ENCODE results near the gene MYLK4. TPM values are rescaled to one million over a fixed set of nuclear protein-coding genes. Genes with fewer than 3 reads are reported as not detected.

MYLK4 gene
- total and polyA plus RNA-seq, 2 donors (not counting 3 experiments of a cell fraction or from before 2014, with no cell fraction given): 0.41 to 0.62 TPM

DNA sequence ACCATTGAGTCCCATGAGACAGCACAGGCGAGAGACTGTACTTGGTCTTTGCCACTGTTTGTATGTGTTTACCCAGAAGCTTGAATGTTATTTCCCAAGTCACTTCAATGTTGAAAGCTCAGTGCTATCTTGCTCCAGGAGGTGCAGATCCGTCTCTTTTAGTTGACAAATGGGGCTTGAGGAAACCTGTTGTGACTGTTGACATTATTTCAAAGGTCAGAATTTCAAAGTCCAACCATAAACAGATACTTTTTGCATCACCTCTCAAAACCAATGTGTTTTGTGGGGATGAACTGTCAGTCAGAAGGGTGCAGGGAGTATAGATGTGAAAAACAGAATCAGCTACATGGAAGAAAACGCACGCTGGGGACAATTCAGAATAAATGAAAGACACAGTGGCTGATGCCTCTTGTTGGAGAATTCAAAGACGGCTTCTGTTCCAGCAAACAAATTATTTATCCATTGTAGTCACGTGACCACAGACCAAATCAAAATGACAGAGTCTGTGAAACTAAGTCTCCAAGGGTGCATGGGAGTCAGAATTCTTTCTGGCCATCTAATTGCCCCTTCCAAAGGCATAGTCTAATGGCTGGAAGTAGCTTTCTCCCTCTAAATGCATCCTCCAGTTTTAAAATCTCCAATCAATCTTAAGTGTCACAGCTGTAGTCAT lies 83.7 kb downstream of the MYLK4 start:
- FAIRE-seq (no peak), DNase-seq (ENCODE audit: low read depth, low spot score) (no peak)
- no peaks in the 10 kb centered on the region for H3K9me3 ChIP-seq (replicated peaks; ENCODE audit: control insufficient read depth, insufficient read depth, low read length)
- no peak for TF ChIP-seq POLR2A (IDR thresholded peaks at IDR 0.05; ENCODE audit: low read depth, low read length)
- no peak for TF ChIP-seq GATA2 (IDR thresholded peaks at IDR 0.05; ENCODE audit: insufficient read depth, insufficient read length, low read depth, low read length)
- TF ChIP-seq, protein P1, sequence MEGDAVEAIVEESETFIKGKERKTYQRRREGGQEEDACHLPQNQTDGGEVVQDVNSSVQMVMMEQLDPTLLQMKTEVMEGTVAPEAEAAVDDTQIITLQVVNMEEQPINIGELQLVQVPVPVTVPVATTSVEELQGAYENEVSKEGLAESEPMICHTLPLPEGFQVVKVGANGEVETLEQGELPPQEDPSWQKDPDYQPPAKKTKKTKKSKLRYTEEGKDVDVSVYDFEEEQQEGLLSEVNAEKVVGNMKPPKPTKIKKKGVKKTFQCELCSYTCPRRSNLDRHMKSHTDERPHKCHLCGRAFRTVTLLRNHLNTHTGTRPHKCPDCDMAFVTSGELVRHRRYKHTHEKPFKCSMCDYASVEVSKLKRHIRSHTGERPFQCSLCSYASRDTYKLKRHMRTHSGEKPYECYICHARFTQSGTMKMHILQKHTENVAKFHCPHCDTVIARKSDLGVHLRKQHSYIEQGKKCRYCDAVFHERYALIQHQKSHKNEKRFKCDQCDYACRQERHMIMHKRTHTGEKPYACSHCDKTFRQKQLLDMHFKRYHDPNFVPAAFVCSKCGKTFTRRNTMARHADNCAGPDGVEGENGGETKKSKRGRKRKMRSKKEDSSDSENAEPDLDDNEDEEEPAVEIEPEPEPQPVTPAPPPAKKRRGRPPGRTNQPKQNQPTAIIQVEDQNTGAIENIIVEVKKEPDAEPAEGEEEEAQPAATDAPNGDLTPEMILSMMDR (IDR thresholded peaks at IDR 0.05; ENCODE audit: extremely low read depth in 1 of 2, insufficient read depth in 1 of 2, low read depth in 1 of 2, low read length in 2 of 2): no peak
- no peak for TF ChIP-seq JUN (IDR thresholded peaks at IDR 0.05; ENCODE audit: borderline replicate concordance, insufficient read depth, insufficient read length, low read depth)
- TF ChIP-seq FOS (IDR thresholded peaks at IDR 0.05; ENCODE audit: borderline replicate concordance, insufficient read depth, low read length): no peak
- TF ChIP-seq, protein P2, sequence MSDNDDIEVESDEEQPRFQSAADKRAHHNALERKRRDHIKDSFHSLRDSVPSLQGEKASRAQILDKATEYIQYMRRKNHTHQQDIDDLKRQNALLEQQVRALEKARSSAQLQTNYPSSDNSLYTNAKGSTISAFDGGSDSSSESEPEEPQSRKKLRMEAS (IDR thresholded peaks at IDR 0.05; ENCODE audit: insufficient read depth, insufficient read length): no peak
- TF ChIP-seq MYC (IDR thresholded peaks at IDR 0.05; ENCODE audit: low read depth, low read length): no peak
- TF ChIP-seq POLR2AphosphoS5 (IDR thresholded peaks at IDR 0.05; ENCODE audit: insufficient read depth, low read depth, low read length): no peak
- no peak for TF ChIP-seq EZH2 (IDR thresholded peaks at IDR 0.05; ENCODE audit: borderline replicate concordance, low read depth, low read length, severe bottlenecking)
- no peaks in the 10 kb centered on the region for H4K20me1 ChIP-seq (replicated peaks; ENCODE audit: control insufficient read depth, extremely low read depth, insufficient read depth, low read length)
- no TSS peak for BruUV-seq (replicated peaks)
- intact Hi-C loops (cut with micrococcal nuclease): no loop called here
- no peaks in the 10 kb centered on the region for H3K9me1 ChIP-seq (replicated peaks; ENCODE audit: control insufficient read depth, extremely low read depth, insufficient read depth, low read length)
- no peak overlapping the region for H3K4me3 ChIP-seq (replicated peaks in 1 of 3; ENCODE audit: insufficient read depth in 1 of 3, low read depth in 1 of 3, low read length in 3 of 3)
- H3K4me2 ChIP-seq (ENCODE audit: insufficient read depth, low read length): no peak overlapping the region
- no peak overlapping the region for H3K27ac ChIP-seq (ENCODE audit: insufficient read depth, low read depth, low read length)
- H2AFZ ChIP-seq (ENCODE audit: low read depth, low read length): no peak overlapping the region
- ChIA-PET POLR2A (no interaction called here), CTCF (interaction anchor here (0.8 to 0.9 kb wide), 2 partner anchors 8 to 1070 kb away, joined by 3 read pairs; no protein-coding TSS in a partner anchor)
- no peak overlapping the region for H3K9ac ChIP-seq (replicated peaks; ENCODE audit: extremely low read depth, insufficient read depth, low read length)
- no peaks in the 10 kb centered on the region for H3K79me2 ChIP-seq (ENCODE audit: control insufficient read depth, insufficient read depth, low read length)
- no peaks in the 10 kb centered on the region for H3K4me1 ChIP-seq (ENCODE audit: control insufficient read depth, extremely low read depth, insufficient read depth, low read length)
- peaks cover 0 to 2% of the 10 kb centered on the region in 2 experiments for H3K27me3 ChIP-seq (ENCODE audit: control insufficient read depth in 2 of 2, insufficient read depth in 2 of 2, low read length in 2 of 2)
- no peaks in the 10 kb centered on the region for H3K36me3 ChIP-seq (ENCODE audit: control insufficient read depth in 2 of 2, extremely low read depth in 1 of 2, insufficient read depth in 2 of 2, low read length in 2 of 2)
- dilution Hi-C loops (cut with MboI; ENCODE audit: extremely low pct_ligation_motif_present, low sequenced_read_pairs): no loop called here
